BJ (cell line): Measurements from ENCODE around the gene NECAB3. TPM values are rescaled to one million over a fixed set of nuclear protein-coding genes. Genes with fewer than 3 reads are reported as not detected.

Source experiments
- CTCF ChIA-PET: fragments of 350-600 bp; formaldehyde crosslinking; extraction: SDS; loops from one replicate; lab custom pipeline; 2021; ENCODE audit warnings: antibody characterized with exemption, inconsistent platforms; lab: Yijun Ruan, JAX
- POLR2A ChIA-PET: fragments of 300-600 bp; sonication (Branson Sonifier 250); formaldehyde crosslinking; extraction: SDS; loops from one replicate; lab custom pipeline; 2021; ENCODE audit warnings: antibody characterized with exemption; lab: Charles Lee
- DNase-seq: peaks from one replicate; pipeline ENCODE4 v3.0.0-alpha.2; 2011; ENCODE audit warnings: low read depth
- H3K27me3 ChIP-seq: 2 replicates; pipeline ENCODE4 v1.6.0; 2011; ENCODE audit warnings: low read length; ENCODE audit not compliant: control insufficient read depth, insufficient read depth
- H3K36me3 ChIP-seq: 2 replicates; pipeline ENCODE4 v1.5.1; 2011; ENCODE audit warnings: low read length; ENCODE audit not compliant: control insufficient read depth, insufficient read depth
- H3K4me3 ChIP-seq: 2 replicates; pipeline ENCODE4 v1.5.1; 2011; ENCODE audit warnings: low read depth, mild to moderate bottlenecking, control low read depth, low read length
- polyA plus RNA-seq: library from polyadenylated mRNA; depleted of rRNA; stranded (reverse); fragments of >200 nt; gene quantifications from 2 replicates; pipeline ENCODE4 v1.2.3, GENCODE V29; 2011
- TF ChIP-seq, protein P1 (sequence below): IDR thresholded peaks from 2 replicates; pipeline ENCODE4 v1.5.1; 2011; ENCODE audit warnings: low read depth, mild to moderate bottlenecking, control low read depth, inconsistent platforms, low read length, moderate library complexity; ENCODE audit not compliant: insufficient read depth

Gene NECAB3
- polyA plus RNA-seq, 1 experiment = 20.2 TPM

DNA sequence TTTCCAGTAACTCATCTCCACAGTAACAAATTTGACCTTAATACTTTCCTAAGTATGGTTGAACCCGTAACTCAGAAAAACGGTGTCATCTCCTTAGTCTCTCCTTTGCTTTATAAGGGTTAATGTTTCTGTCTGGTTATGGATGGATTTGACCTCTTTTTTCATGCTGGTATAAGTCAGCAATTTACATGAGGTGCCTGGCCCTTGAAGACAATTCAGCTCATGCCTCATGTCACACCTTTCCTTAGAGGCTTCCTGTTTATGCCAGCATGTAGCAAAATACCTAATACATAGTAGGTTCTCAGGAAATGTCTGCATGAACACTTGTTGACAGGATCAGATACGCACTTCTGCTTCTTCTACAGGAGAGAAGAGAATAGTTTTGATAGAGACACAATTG, 49.8 kb downstream of the NECAB3 start:
- H3K27me3 ChIP-seq = no peaks in the 10 kb centered on the region
- H3K4me3 ChIP-seq = no peak overlapping the region
- TF ChIP-seq, protein P1, sequence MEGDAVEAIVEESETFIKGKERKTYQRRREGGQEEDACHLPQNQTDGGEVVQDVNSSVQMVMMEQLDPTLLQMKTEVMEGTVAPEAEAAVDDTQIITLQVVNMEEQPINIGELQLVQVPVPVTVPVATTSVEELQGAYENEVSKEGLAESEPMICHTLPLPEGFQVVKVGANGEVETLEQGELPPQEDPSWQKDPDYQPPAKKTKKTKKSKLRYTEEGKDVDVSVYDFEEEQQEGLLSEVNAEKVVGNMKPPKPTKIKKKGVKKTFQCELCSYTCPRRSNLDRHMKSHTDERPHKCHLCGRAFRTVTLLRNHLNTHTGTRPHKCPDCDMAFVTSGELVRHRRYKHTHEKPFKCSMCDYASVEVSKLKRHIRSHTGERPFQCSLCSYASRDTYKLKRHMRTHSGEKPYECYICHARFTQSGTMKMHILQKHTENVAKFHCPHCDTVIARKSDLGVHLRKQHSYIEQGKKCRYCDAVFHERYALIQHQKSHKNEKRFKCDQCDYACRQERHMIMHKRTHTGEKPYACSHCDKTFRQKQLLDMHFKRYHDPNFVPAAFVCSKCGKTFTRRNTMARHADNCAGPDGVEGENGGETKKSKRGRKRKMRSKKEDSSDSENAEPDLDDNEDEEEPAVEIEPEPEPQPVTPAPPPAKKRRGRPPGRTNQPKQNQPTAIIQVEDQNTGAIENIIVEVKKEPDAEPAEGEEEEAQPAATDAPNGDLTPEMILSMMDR = no peak
- peaks cover 7% of the 10 kb centered on the region for H3K36me3 ChIP-seq
- DNase-seq = no peak
- ChIA-PET CTCF (interaction anchor here (1.1 kb wide), 1 partner anchor 29 kb away, joined by 3 read pairs; no protein-coding TSS in a partner anchor), POLR2A (no interaction called here)

DNA sequence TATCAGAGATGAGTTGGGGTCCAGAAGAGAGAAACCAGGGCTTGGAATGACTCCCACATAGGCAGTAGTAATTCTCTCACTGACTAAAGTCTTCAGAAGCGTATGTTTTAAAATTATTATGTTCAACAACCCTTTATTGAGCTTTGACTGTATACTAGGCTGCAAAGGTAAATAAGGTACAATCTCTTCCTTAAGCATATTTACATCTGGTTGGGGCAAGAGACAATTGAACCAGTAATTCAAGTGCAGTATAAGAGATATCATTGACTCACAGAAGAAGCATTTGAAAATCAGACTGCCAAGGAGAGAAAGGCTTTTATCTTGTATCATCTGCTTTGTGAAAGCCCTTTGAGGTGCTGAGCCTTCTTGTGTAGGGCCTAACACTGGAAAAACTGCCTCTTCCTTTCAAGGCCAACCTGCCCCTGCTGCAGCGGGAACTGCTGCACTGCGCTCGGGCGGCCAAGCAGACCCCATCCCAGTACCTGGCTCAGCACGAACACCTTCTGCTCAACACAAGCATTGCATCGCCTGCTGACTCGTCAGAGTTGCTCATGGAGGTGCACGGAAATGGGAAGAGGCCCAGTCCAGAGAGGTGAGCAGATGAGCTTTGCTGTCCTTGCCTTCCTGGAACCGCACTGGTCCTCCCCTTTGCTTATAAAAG, 51.4 kb downstream of the NECAB3 start:
- POLR2A ChIA-PET = no interaction called here
- CTCF ChIA-PET = interaction anchor here (0.6 to 0.7 kb wide), 2 partner anchors 31 to 818 kb away, joined by 3 read pairs; no protein-coding TSS in a partner anchor
- Histone ChIP-seq H3K4me3 (no peak overlapping the region), H3K27me3 (no peaks in the 10 kb centered on the region), H3K36me3 (peaks cover 5% of the 10 kb centered on the region)
- TF ChIP-seq, protein P1 = no peak
- DNase-seq = no peak

DNA sequence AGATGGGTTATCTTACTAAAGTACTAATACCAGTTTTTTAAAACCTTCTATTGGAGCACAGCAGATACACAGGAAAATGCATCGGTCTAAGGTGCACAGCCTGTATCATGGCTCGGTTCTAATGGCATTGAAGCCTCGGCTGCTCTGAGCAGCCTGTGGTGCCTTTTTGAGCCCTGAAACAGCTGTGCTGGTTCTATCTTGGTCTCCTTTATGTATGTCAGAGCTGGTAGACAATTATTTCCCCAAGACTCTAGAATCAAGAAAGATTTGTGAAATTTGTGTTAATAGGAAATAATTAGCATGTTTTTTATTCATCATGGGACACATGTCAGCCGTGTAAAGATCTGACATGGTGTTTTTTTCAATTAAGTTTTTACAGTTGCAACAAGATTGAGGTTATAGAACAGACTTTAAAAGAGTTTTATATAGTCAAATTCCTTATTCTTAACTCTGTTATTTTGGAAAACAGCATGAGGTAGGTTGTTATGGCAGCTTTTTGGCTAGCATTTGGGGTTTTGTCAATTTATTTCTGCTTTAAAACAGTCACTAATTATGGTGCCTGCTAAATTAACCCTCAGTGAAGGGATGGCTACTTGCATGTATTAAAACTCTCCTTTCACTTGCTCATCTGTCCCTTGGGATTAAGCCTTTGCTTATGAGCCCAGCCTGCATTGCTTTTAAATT, 52.4 kb downstream of the NECAB3 start:
- ChIA-PET POLR2A (no interaction called here), CTCF (interaction anchor here (0.6 kb wide), 1 partner anchor 819 kb away, joined by 3 read pairs; no protein-coding TSS in a partner anchor)
- Histone ChIP-seq H3K36me3 (peaks cover 5% of the 10 kb centered on the region), H3K4me3 (no peak overlapping the region), H3K27me3 (no peaks in the 10 kb centered on the region)
- TF ChIP-seq, protein P1 = no peak
- no peak for DNase-seq

DNA sequence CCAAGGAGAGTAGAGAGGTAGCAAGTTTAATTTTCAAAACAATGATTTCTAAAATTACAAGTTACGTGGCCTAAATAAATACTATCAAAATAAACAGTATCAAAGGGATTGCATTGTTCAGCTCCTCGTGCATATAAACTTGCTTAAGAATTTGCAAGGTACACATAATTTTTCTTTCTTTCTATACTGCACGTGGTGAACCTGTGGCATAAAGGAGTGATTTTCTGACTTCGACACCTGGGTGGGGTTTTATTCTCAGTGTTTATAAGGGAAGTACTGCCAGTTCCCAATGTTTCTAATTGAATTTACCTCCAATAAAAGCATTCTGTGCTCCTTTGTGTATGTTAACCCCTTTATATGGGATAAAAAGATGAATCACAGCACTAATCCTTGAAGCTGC, 62.2 kb downstream of the NECAB3 start:
- ChIA-PET POLR2A (no interaction called here), CTCF (interaction anchor here (1.0 to 1.6 kb wide), 3 partner anchors 35 to 142 kb away, joined by 3 read pairs; no protein-coding TSS in a partner anchor)
- no peak overlapping the region for H3K4me3 ChIP-seq
- TF ChIP-seq, protein P1 = no peak
- H3K36me3 ChIP-seq = peaks cover 2% of the 10 kb centered on the region; the same call in 1 of the 2 replicates
- DNase-seq = no peak
- H3K27me3 ChIP-seq = no peaks in the 10 kb centered on the region

DNA sequence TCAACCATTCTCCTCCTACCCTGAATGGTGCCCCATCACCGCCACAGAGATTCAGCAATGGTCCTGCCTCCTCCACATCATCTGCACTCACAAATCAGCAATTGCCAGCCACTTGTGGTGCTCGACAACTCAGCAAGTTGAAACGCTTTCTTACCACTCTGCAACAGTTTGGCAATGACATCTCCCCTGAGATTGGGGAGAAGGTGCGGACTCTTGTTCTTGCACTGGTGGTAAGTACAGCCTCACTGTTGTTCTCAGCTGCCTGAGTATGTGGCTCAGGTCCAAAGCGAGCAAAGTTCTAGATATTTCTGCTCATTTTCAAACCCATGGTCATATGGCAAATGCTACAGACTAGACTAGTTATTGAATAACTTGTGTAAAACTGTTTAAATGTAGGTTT, 63.1 kb downstream of the NECAB3 start:
- no peak for DNase-seq
- POLR2A ChIA-PET = no interaction called here

More for the DNA sequence above, 63.1 kb downstream of the NECAB3 start:
- CTCF ChIA-PET = interaction anchor here (1.0 kb wide), 1 partner anchor 56 kb away, joined by 3 read pairs; no protein-coding TSS in a partner anchor
- H3K36me3 ChIP-seq = peaks cover 2% of the 10 kb centered on the region; the same call in 1 of the 2 replicates
- TF ChIP-seq, protein P1 = no peak
- no peak overlapping the region for H3K4me3 ChIP-seq
- no peaks in the 10 kb centered on the region for H3K27me3 ChIP-seq
